Thymus (tissue), 14 donors: ENCODE data around the gene MOG. TPM values are rescaled to one million over a fixed set of nuclear protein-coding genes. Genes with fewer than 3 reads are reported as not detected.

Source experiments
- DNase-seq, 9 donors: peaks; one replicate each; pipeline ENCODE4 v3.0.0-alpha.2; 2013; ENCODE audit warnings: low spot score in 9 of 9, low read depth in 6 of 9, missing footprints in 1 of 9
- H3K27ac ChIP-seq, 2 donors: one replicate each; pipeline ENCODE4 v1.5.1; 2013; ENCODE audit warnings: control low read depth in 1 of 2, low read depth in 1 of 2, low read length in 1 of 2, mild to moderate bottlenecking in 1 of 2, moderate library complexity in 1 of 2
- H3K27me3 ChIP-seq, 2 donors: one replicate each; pipeline ENCODE4 v1.5.1; 2013; ENCODE audit warnings: low read length in 1 of 2; ENCODE audit not compliant: control insufficient read depth in 2 of 2, insufficient read depth in 1 of 2
- H3K36me3 ChIP-seq, 2 donors: one replicate each; pipeline ENCODE4 v1.5.1; 2013; ENCODE audit warnings: low read length in 1 of 2, mild to moderate bottlenecking in 1 of 2, moderate library complexity in 1 of 2; ENCODE audit not compliant: control insufficient read depth in 2 of 2, insufficient read depth in 2 of 2
- H3K4me1 ChIP-seq, 2 donors: one replicate each; pipeline ENCODE4 v1.5.1; 2013; ENCODE audit warnings: low read length in 2 of 2; ENCODE audit not compliant: control insufficient read depth in 2 of 2, insufficient read depth in 2 of 2
- H3K4me3 ChIP-seq, 2 donors: one replicate each; pipeline ENCODE4 v1.5.1; 2013; ENCODE audit warnings: low read length in 2 of 2, control low read depth in 1 of 2, mild to moderate bottlenecking in 1 of 2
- H3K9me3 ChIP-seq, 2 donors: one replicate each; pipeline ENCODE4 v1.5.1; 2013; ENCODE audit warnings: low read length in 1 of 2, mild to moderate bottlenecking in 1 of 2; ENCODE audit not compliant: control insufficient read depth in 2 of 2, insufficient read depth in 1 of 2
- WGBS: extraction: QIAGEN DNeasy Blood & Tissue Kit; methylation state at CpG from one replicate; pipeline ENCODE4 v1.1.7; 2013; 5-methylcytosine and 5-hydroxymethylcytosine counted together
- long read RNA-seq, 10 donors: transcript quantifications; one replicate each; lab custom pipeline, GENCODE V29; 2026
- polyA plus RNA-seq: library from polyadenylated mRNA; stranded (reverse); fragments of 200-250 nt; gene quantifications from one replicate; pipeline ENCODE4 v1.2.3, GENCODE V29; 2013
- total RNA-seq: library from RNA; stranded (reverse); fragments of 120-200 nt; gene quantifications from one replicate; pipeline ENCODE4 v1.2.4, GENCODE V29; 2013
- donor health status: healthy.

Gene MOG
- not detected for total RNA-seq
- 0.11 TPM for polyA plus RNA-seq
- long read RNA-seq, donor 1, result 0 reads
- long read RNA-seq, donor 2, result 0 reads
- long read RNA-seq, donor 3, result 0 reads
- long read RNA-seq, donor 4, result 0 reads
- long read RNA-seq, donor 5, result 0 reads
- long read RNA-seq, donor 6, result 0 reads
- long read RNA-seq, donor 7, result 0 reads
- long read RNA-seq, donor 8, result 0 reads
- long read RNA-seq, donor 9, result 0 reads
- long read RNA-seq, donor 10, result 0 reads

- DNase-seq, result no peak
- peaks cover 0 to 18% of the 10 kb centered on the region in 2 donors for H3K27me3 ChIP-seq
- H3K4me1 ChIP-seq, result no peaks in the 10 kb centered on the region
- 96% methylated on average over 4 of the region's 4 CpGs for WGBS
- no peaks in the 10 kb centered on the region for H3K9me3 ChIP-seq
- H3K4me3 ChIP-seq, result no peak within 1 kb of the TSS
- no peaks in the 10 kb centered on the region for H3K36me3 ChIP-seq
- H3K27ac ChIP-seq, result no peak within 1 kb of the TSS
These were observed at the start of gene MOG for GRCh38 chr6:29656798-29657197. MOG (plus strand) TSS chr6:29657092; CDS start chr6:29657210, 118 bp downstream.

GRCh38 chr6:29608131-29608530, 48.8 kb upstream of the MOG start:
- H3K27ac ChIP-seq, result no peak overlapping the region
- no peaks in the 10 kb centered on the region for H3K27me3 ChIP-seq
- H3K9me3 ChIP-seq, result no peaks in the 10 kb centered on the region
- no peak for DNase-seq
- H3K4me1 ChIP-seq, result no peaks in the 10 kb centered on the region
- H3K4me3 ChIP-seq, result no peak overlapping the region
- H3K36me3 ChIP-seq, result peaks cover 0 to 3% of the 10 kb centered on the region in 2 donors

- WGBS, result 98% methylated on average over 4 of the region's 4 CpGs
- H3K4me1 ChIP-seq, result no peaks in the 10 kb centered on the region
- H3K27me3 ChIP-seq, result no peaks in the 10 kb centered on the region
- no peak overlapping the region for H3K27ac ChIP-seq
- H3K4me3 ChIP-seq, result no peak overlapping the region
- peaks cover 0 to 3% of the 10 kb centered on the region in 2 donors for H3K36me3 ChIP-seq
- no peak for DNase-seq
- H3K9me3 ChIP-seq, result no peaks in the 10 kb centered on the region
These were observed 46.4 kb upstream of the MOG start for GRCh38 chr6:29610540-29610939.

- Histone ChIP-seq H3K27me3 (no peaks in the 10 kb centered on the region), H3K27ac (no peak overlapping the region), H3K9me3 (no peaks in the 10 kb centered on the region), H3K4me1 (no peaks in the 10 kb centered on the region), H3K36me3 (peaks cover 0 to 3% of the 10 kb centered on the region in 2 donors), H3K4me3 (no peak overlapping the region)
- no peak for DNase-seq
- WGBS, result 95% methylated on average over 4 of the region's 4 CpGs
These were observed 45.5 kb upstream of the MOG start for GRCh38 chr6:29611426-29611825.

- Histone ChIP-seq H3K27ac (no peak overlapping the region), H3K36me3 (no peaks in the 10 kb centered on the region), H3K4me3 (no peak overlapping the region), H3K4me1 (no peaks in the 10 kb centered on the region), H3K9me3 (no peaks in the 10 kb centered on the region), H3K27me3 (no peaks in the 10 kb centered on the region)
- DNase-seq, result no peak
- WGBS, result 97% methylated on average over 8 of the region's 8 CpGs
These were observed 38.9 kb upstream of the MOG start for GRCh38 chr6:29617782-29618554.

GRCh38 chr6:29619578-29620160, 37.2 kb upstream of the MOG start:
- DNase-seq, result no peak
- H3K4me3 ChIP-seq, result no peak overlapping the region
- 95% methylated on average over 1 of the region's 1 CpG for WGBS
- H3K27me3 ChIP-seq, result peaks cover 0 to 15% of the 10 kb centered on the region in 2 donors
- no peak overlapping the region for H3K27ac ChIP-seq
- no peaks in the 10 kb centered on the region for H3K36me3 ChIP-seq
- H3K9me3 ChIP-seq, result no peaks in the 10 kb centered on the region
- no peaks in the 10 kb centered on the region for H3K4me1 ChIP-seq

- Histone ChIP-seq H3K9me3 (no peaks in the 10 kb centered on the region), H3K27ac (no peak overlapping the region), H3K36me3 (no peaks in the 10 kb centered on the region), H3K4me1 (no peaks in the 10 kb centered on the region), H3K4me3 (no peak overlapping the region), H3K27me3 (peaks cover 2 to 25% of the 10 kb centered on the region in 2 donors)
- 88% methylated on average over 4 of the region's 4 CpGs for WGBS
- no peak for DNase-seq
These were observed 36.3 kb upstream of the MOG start for GRCh38 chr6:29620630-29621029.

GRCh38 chr6:29624520-29624961, 32.4 kb upstream of the MOG start:
- Histone ChIP-seq H3K4me3 (no peak overlapping the region), H3K27me3 (peaks cover 23 to 62% of the 10 kb centered on the region in 2 donors), H3K27ac (no peak overlapping the region), H3K4me1 (peaks cover 3 to 9% of the 10 kb centered on the region in 2 donors), H3K36me3 (no peaks in the 10 kb centered on the region), H3K9me3 (no peaks in the 10 kb centered on the region)
- WGBS, result 94% methylated on average over 3 of the region's 3 CpGs
- DNase-seq, result no peak

GRCh38 chr6:29625337-29625930, 31.5 kb upstream of the MOG start:
- no peak overlapping the region for H3K4me3 ChIP-seq
- H3K4me1 ChIP-seq, result peaks cover 3 to 9% of the 10 kb centered on the region in 2 donors
- H3K27ac ChIP-seq, result no peak overlapping the region
- H3K36me3 ChIP-seq, result no peaks in the 10 kb centered on the region
- 71% methylated on average over 7 of the region's 7 CpGs for WGBS
- H3K9me3 ChIP-seq, result no peaks in the 10 kb centered on the region
- no peak for DNase-seq
- peaks cover 24 to 71% of the 10 kb centered on the region in 2 donors for H3K27me3 ChIP-seq
